ENCODE measurements around the gene TAF4. TPM values are rescaled to one million over a fixed set of nuclear protein-coding genes. Genes with fewer than 3 reads are reported as not detected.

The TAF4 gene
- polyA plus RNA-seq, 3 donors, result 18.0 to 20.1 (median 18.3) TPM

DNA sequence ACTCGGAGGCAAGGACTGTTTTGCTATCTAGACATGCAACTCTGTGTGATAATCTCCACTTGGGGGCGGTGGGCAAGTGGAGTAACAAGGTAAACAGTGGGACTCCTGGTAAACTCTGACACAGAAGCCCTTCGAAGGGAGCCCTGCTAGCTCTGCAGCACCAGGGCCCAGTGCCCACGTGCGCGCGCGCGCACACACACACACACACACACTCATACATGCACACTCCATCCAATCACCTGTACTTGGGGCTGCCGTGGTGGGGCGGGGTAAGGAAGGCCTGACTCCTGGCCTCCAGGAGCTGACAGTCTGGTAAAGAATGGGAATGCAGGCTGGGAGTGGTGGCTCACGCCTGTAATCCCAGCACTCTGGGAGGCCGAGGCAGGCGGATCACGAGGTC, 36.4 kb downstream of the TAF4 start:
- DNase-seq (ENCODE audit: extremely low read depth in 1 of 11, low read depth in 9 of 11, low spot score in 4 of 11), result no peak

DNA sequence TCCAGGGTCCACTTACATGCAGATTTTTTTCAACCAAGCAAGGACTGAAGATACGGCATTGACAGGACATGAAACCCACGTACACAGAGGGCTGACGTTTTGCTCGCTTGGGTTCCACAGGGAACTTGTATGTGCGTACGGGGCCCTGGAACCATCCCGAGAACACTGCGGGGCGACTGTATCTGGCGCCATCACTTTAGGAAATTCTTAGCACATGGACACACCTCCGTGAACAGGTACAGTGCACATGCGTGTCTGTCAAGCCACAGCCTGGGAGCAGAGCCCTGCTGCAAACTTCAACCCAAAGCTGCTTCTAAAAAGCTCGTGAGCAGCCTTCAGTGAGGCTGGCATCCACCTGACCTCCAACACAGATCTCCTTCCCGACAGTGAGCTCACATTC, 37.3 kb downstream of the TAF4 start:
- DNase-seq (ENCODE audit: extremely low read depth in 1 of 11, low read depth in 9 of 11, low spot score in 4 of 11), result no peak

DNA sequence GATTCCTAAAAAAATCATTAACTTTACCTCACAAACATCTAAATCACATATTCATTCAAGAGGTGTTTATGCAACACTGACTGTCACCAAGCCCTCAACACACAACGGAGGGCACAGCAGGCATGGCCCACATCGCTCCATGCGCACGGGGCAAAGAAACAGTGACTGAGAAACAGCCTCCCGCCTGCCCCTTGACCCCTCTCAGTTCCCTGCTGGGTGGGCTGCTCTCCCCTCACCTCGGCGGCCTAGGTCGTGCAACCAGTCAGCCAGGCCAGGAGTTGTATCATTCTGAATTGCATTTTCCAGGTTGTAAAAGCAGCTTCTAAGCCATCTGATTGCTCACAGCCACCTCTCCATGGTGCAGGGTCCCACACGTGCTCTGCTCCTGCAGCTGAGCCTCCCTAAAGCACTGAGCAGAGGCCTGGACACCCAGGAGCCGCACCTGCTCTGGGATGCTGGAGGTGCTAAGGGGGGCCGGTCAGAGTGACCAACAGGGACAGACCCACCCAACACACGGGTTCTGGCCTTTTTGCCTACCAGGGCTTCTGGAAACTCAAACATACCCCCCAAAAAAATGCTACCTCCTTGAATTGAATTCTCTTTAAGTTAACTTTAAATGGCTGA, 37.9 kb downstream of the TAF4 start:
- no peak for DNase-seq (ENCODE audit: extremely low read depth in 1 of 11, low read depth in 9 of 11, low spot score in 4 of 11)

DNA sequence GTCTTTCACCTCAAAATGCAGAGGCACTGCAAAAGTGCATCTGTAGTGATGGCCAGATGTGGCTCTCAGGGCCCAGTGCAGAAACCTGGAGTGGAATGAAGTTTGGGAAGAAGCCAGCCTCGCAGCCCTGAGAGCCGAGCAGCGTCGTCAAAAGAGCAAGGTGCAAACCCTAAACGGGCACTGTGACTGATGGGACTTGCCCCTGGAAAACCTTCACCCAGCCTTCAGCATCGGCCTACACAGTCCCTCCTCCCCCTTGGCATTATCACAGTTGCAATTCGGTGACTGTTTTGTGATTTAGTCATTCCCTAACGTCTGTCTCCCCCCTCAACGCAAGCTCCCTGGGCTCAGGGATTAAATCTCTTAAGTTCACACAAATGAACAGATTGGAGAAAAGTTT, 38.6 kb downstream of the TAF4 start:
- DNase-seq (ENCODE audit: extremely low read depth in 1 of 11, low read depth in 9 of 11, low spot score in 4 of 11), result no peak

DNA sequence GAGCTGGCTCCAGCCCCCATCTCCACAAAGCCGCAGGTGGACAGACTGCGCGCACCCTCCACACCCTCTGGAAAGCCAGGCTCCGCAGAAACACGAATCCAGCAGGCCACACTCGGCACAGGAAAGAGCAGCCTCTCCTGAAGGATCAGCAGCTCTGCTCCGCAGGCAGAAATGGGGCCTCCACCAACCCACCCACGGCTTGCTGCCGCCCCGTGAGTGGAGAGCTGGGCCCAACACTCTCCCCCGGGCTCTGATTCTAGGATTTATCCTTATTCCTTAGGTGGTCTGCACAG, 39.2 kb downstream of the TAF4 start:
- no peak for DNase-seq (ENCODE audit: extremely low read depth in 1 of 11, low read depth in 9 of 11, low spot score in 4 of 11)

DNA sequence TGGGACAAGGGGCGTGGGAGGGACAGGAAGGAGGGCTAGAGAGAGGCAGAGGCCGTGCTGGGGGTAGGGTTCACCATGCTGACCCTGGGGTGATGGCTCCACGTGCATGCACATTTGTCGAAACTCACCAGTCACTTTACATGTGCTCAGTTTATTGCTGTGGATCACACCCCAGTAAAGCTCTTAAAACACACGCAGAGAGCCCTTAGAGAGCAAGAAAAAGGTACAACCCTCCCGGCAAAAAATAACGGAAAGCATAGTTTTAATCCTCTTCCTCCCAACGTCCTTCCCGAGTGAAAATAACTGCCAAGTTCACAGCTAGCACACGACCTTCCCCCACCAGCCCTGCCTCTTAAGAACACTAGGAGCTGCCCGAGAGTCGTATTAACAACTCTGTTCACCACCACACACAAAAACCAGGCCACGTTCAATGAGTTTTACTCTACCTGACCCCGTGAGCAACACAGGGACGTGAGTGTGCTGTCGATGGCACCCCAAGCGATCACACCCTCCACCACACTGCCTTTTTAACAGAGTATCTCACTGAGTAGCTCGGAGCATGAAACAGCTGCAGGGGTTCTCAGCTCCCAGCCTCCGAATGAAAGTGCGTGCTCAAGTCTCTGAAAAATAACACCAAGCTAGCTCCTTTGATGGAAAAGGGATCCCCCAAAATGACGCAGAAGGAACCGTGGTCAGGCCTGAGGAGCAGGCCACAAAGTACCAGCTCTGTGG, 39.7 kb downstream of the TAF4 start:
- peak in 6 of 11 donors; percentile 40 to 63 (median 48) for DNase-seq (ENCODE audit: extremely low read depth in 1 of 11, low read depth in 9 of 11, low spot score in 4 of 11)

DNA sequence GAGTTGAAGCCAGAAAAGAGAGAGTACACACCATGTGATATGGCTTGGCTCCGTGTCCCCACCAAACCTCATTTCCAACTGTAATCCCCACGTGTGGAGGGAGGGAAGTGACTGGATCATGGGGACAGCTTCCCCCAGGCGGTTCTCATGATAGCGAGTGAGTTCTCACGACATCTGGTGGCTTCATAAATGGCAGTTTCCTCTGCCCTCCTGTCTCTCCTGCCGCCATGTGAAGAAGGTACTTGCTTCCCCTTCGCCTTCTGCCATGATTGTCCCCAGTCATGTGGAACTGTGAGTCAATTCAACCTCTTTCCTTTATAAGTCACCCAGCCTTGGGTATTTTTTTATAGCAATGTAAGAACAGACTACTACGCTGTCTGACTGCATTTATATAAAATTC, 40.3 kb downstream of the TAF4 start:
- no peak for DNase-seq (ENCODE audit: extremely low read depth in 1 of 11, low read depth in 9 of 11, low spot score in 4 of 11)

DNA sequence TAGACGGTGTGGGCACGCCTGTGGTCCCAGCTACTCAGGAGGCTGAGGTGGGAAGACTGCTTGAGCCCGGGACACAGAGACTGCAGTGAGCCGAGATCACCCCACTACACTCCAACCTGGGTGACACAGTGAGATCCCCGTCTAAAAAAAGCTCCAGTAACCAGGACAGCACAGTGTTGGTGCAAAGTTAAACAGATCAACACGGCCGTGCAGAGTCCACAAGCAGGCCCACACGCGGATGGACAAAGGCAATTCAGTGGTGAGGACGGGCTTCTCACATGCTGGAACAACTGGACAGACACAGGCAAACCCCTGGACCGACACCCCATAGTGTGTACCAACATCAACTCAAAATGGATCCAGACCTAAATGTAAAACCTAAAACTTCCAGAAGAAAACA, 41.7 kb downstream of the TAF4 start:
- DNase-seq (ENCODE audit: extremely low read depth in 1 of 11, low read depth in 9 of 11, low spot score in 4 of 11), result no peak

DNA sequence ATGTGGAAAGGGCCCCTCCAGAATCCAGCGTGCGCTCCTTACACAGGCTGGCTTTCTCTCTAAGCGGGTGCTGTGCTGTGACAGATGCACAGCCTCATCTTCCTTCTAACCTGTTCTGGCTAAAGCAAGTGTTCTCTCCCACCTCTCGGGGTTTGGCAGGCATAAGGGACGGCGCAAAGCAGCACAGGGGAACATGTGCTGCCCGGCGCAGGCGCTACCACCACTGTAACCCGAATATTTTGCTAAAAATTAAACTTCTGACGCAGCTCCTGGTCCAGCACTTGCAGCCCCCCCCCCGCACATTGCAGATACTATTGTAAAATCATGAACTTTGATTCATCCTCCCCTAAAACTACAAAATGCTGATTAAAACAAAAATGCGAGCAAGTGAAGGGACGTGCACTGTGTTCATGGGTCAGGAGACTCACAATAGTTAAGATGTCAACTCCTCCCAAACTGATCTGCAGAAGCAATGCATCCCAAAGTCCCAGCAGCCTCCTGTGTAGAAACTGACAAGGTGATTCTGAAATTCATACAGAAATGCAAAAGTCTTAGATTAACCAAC, 43.0 kb downstream of the TAF4 start:
- DNase-seq (ENCODE audit: extremely low read depth in 1 of 11, low read depth in 9 of 11, low spot score in 4 of 11), result no peak

DNA sequence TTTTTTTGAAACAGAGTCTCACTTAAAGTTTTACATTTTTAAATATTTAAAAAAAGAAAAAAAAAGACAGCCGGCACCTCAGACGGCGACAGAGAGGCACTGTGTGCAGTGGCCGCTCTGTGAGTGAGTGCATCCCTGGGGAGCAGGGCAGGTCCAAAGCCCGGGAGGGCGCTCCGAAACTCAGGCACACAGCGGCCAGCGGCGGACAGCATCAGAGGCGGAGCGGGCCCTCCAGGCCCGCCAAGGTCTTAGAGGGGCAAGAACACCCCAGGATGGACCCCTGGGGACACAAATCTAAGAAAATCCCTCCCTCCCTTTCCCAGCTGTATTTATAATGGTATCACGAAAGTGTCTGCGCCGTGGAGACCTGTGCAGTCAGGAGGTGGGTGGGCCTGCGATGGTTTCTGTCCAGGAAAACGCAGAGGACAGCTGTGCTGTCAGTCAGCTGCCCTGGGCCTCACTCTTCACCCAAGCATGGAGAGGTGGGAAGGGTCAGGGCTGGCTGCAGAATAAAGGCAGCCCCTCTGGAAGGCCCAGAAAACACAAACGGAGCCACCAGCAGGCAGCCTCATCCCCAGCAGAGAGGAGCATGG, 43.8 kb downstream of the TAF4 start:
- no peak for DNase-seq (ENCODE audit: extremely low read depth in 1 of 11, low read depth in 9 of 11, low spot score in 4 of 11)

DNA sequence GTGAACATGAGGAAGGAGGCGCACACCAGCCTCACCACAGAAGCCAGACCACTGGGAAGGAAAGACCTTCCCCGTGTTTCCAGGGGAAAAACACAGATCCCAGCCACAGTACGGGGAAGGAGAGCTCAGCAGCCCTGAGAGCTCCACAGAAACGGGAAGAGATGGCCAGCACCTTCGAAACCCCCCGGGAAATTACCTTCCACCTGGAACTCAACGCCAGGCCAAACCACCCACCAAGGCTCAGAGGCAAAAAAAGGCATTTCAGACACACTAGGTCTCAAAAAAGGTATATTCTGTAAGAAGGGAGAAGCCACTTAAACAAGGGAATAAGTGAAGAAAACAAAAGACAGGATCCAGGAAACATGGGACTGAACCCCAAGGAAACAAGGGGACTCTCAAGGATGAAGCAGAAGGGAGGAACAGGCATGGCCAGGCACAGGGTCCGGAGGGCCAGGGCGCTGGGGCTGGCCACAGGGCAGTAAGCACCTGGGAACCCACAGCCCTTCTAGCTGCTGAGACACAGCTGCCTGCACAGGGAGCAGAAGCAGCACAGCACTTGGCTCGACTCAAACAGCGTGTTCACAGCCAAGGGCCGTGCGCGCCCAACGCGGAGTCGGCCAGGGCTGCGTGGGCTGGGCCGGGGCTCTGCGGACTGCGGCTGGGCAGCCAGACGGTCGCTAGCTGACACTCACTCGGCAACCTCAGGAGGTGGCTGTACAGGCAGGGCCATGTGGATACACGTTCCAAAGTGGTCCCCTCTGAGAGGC, 44.6 kb downstream of the TAF4 start:
- peak in 1 of 11 donors; percentile 30 for DNase-seq (ENCODE audit: extremely low read depth in 1 of 11, low read depth in 9 of 11, low spot score in 4 of 11)

DNA sequence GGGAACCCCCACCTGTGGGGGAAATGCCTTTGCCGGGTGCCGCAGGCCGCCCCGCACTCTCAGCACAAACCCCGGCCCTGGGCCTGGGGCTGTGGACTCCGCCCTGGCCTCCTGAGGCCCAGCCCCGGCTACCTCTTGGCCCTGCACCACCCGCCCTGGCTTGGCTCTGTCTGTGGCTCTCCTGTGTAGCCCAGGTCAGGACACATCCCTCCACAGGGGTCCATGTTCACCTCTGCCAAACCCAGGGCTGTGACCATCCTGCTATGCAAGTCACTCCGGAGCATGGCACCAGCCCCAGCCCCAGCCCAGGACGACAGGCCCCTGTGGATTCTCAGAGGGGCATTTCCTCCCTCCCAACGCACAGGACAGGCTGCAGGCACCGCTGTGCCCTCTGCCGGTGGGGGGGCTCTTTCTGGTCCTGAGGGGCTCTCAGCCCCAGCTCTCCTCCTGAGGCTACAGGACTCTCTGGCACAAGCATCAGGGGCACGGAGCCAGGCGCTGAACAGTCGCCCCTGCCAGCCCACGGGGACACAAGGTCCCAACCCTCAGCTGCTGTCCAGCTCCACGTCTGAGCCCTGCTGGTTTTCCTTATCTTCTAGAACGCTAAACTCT, 45.7 kb downstream of the TAF4 start:
- no peak for DNase-seq (ENCODE audit: extremely low read depth in 1 of 11, low read depth in 9 of 11, low spot score in 4 of 11)

DNA sequence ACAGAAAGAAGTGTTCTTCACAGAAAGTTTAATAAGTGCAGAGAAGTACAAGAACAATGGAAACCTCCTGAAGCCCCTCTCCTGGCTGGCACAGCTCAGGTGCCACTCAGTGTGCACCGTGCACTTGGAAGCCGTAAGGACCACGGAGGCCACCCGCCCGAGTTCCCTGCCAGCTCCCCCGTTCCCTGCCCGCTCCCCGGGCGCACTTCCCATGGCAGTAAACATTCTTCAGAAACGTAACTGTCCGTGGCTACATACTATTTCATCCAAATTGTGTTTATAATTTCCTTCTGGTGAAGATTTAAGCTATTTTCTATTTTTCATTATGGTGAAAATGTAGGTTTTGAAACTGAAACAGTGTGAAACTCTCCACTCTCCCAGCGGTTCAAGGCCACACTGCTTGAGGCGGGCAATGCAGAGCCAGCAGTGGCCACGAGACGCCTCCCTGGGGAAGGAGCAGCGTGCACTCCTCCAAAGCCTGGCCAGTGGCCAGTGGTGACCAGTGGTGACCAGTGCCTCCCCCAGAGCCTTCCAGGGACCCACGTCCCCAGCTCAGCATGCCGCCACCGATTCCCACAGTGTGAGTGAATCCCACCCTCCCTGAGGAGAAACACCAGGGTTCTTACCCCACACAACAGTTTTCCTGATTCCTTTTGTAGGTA, 46.4 kb downstream of the TAF4 start:
- no peak for DNase-seq (ENCODE audit: extremely low read depth in 1 of 11, low read depth in 9 of 11, low spot score in 4 of 11)

DNA sequence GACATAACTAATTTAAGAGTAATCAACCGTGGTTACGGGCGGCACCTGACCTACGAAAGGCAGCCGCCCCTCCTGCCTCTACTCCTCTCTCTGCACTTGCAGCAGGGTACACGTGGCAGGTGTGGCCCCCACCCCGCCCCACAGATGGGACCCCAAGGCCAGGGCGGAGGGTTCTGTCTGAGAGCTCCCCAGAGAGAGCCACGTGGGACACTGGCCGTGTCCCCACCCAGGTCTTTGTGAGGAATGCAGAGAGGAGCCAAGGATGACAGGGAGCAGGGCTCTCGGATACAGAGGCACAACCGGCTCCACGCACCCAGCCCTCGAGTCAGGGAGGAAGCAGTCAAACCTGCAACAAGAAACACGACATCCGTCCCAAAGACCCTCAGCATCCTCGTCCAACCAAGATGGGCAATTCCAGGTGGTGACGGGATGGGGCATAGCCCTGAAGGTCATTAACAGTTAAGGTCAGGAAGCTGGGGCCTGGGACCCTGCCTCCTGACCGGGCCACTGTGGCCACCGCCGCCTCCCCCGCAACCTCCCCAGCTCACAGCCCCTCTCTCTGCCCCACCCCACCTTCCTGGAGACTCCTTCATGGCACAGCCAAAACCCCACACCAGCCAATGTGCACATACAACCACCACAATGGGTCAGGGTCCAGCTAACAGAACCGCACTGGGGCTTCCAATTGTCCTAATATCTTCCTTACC, 47.1 kb downstream of the TAF4 start:
- no peak for DNase-seq (ENCODE audit: extremely low read depth in 1 of 11, low read depth in 9 of 11, low spot score in 4 of 11)

DNA sequence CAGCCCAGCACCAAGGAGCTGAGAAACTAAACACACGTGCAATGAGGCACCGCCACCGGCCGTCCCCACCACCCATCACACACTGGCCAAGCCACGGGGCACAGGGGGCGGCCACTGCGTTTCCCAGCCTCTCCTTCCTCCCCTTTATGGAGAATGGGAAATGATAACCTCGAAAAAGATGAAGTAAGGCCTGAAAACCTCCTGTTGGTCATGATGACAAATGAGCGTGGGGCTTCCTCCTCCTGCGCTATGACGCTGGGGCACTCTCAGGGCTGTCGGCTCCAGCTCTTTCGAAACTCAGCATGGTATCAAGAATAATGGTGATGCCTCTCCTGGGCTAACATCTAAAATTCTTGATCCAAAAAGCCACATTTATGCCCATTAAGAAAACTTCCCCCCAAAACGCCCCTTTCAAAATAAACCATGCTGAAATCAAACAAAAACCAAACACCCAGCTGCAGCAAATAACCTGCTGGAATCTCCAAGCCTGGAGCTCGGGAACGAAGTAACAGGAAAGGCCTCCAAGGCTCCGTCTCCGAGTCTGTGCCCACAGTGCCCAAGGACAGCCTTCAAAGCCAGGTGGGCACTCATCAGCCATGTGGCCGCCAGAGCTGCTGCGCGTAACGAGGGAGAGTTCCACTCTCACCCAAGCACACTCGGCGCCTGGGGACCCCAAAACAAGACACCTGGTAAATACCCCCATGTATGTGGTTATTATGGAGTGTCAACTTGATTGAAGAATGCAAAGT, 50.0 kb downstream of the TAF4 start:
- no peak for DNase-seq (ENCODE audit: extremely low read depth in 1 of 11, low read depth in 9 of 11, low spot score in 4 of 11)

DNA sequence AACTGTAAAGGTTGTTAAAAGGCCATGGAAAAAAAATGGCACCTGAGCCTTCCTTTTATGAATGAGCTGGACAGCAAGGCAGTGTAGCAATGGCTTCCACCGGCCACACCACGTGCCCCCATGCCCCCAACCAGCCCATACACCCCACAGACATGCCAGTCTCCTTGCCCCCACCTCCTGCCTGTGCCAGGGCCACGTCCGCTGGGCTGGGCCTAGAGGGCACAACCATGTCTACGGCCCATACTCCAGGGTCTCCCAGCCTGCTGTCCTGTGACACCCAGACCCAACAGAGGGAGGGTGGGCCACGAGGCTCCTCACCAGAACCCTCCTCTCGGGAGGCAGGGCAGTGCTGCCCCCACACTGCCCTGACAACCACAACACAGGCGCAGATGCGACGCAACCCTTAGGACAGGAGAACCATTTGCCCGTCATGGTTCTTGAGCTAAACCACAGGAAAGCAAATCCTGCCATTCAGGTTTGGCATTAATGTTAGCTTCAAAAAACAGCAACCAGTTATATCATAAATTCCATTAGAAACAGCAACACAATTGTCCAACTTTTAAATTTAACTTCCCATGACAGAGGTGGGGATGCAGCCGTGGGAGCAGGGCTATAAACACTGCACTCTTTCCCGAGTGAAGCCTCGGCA, 50.7 kb downstream of the TAF4 start:
- no peak for DNase-seq (ENCODE audit: extremely low read depth in 1 of 11, low read depth in 9 of 11, low spot score in 4 of 11)

DNA sequence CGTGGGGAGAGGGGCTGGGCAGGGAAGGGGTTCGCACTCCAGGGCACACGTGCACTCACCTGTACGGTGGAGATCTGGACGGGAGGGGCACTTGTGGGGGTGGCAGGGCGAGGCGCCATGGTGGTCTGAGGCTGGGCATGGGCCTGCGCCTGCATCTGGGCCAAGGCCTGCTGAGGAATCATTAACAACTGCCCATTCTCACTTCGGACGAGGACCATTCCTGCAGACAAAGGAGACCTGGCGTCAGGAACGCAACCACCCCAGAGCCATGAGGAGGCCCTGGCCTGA, 51.2 kb downstream of the TAF4 start:
- no peak for DNase-seq (ENCODE audit: extremely low read depth in 1 of 11, low read depth in 9 of 11, low spot score in 4 of 11)
